IMR-90 (cell line): ENCODE results near the gene MOAP1.
"Not testable (repeated sequence)": the region's sequence is repeated elsewhere in the genome, so short reads cannot be mapped to it uniquely, and the experiment has no call there.

Experiments
- BHLHE40 ChIP-seq: fragments of 150-350 bp; IDR thresholded peaks from 2 replicates; pipeline ENCODE4 v1.6.1; 2016; ENCODE audit warnings: mild to moderate bottlenecking, low read depth, low read length
- CHD1 ChIP-seq: IDR thresholded peaks from 2 replicates; pipeline ENCODE4 v1.6.1; 2012; ENCODE audit warnings: low read depth, low read length, improper control_type of control experiment
- CTCF ChIP-seq: conservative IDR thresholded peaks from 2 replicates; pipeline ENCODE4 v1.5.1; 2012; ENCODE audit warnings: mild to moderate bottlenecking, low read depth, low read length, improper control_type of control experiment
- NFE2L2 ChIP-seq: fragments of 150-350 bp; IDR thresholded peaks from 2 replicates; pipeline ENCODE4 v1.6.1; 2016; ENCODE audit warnings: low read depth, mild to moderate bottlenecking, low read length
- POLR2A ChIP-seq: IDR thresholded peaks from 2 replicates; pipeline ENCODE4 v1.6.1; 2012; ENCODE audit warnings: mild to moderate bottlenecking, low read depth, low read length
- RFX5 ChIP-seq: IDR thresholded peaks from 2 replicates; pipeline ENCODE4 v1.8.0; 2012; ENCODE audit warnings: low read depth, mild to moderate bottlenecking, low read length, moderate library complexity
- USF2 ChIP-seq: fragments of 150-350 bp; IDR thresholded peaks from 2 replicates; pipeline ENCODE4 v1.6.1; 2017; ENCODE audit warnings: mild to moderate bottlenecking, antibody characterized with exemption, low read length, low read depth

- TF ChIP-seq NFE2L2, CTCF, USF2, CHD1, POLR2A, BHLHE40, RFX5: not testable (repeated sequence)
These were observed 24.9 kb downstream of the MOAP1 start for GRCh38 chr14:93159625-93160352.
